COLO668 (cell line): ENCODE data around the gene KLHL13.
A peak's percentile ranks its signal among the peaks of the same experiment; 100 is the strongest.
"Not testable (repeated sequence)": the region's sequence is repeated elsewhere in the genome, so short reads cannot be mapped to it uniquely, and the experiment has no call there.

Experiments used
- DNase-seq: peaks from one replicate; lab custom pipeline; 2025; ENCODE audit not compliant: unreplicated experiment; lab: John Stamatoyannopoulos, UW

Gene KLHL13

DNA sequence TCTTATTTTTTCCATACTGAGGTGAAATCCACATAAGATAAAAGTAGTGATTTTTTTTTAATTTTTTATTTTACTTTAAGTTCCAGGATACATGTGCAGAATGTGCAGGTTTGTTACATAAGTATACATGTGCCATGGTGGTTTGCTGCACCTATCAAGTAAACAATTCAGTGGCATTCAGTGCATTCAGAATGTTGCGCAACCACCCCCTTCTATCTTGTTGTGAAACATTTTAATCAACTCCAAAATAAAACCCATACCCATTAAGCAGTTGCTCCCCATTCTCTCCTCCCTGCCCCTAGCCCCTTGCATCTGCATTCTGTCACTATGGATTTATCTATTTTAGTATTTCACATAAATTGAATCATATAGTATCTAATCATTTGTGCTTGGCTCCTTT is 121.2 kb downstream of the KLHL13 start:
- DNase-seq: no peak

DNA sequence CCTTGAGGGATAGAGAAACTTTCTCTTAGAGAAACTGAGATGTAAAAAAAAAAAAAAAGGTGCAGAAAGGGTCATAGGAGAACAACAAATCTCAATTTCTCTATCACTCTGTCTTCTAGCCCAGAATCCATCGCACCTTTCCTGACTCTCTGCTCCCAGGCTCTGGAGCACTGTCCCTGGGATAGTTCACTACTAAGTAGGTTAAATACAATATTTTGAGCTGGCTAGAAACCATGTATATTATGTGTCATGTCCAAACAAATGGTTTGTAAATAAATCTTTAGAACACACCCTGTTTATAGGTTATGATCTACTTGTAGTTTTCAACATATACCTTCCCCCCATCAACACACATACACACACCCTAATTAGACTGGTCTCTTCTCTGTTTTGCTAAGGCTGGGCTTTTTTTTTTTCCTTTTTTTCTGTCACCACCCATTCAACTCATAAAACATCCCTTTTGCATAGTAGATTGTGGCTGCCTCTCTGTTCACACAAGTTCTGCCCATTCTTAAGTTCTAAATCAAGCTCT is 124.4 kb downstream of the KLHL13 start:
- no peak for DNase-seq

DNA sequence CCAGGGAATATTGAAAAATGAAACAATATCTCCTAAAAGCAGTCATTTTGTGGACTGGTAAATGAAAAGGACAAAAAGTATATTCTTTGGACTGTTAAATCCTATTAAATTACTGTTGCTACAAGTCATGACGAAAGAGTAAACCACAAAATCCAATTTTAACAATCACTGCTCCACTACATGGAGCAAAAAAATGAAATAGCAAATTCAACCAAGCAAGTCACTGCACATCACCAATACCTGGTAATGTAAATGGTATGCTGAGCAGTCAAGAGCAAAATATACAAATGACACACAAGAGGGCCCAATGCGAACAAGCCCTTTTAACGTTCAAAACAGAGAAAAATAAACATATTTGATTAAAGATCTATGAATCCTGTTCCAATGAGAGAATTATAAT is 126.2 kb downstream of the KLHL13 start:
- no peak for DNase-seq

DNA sequence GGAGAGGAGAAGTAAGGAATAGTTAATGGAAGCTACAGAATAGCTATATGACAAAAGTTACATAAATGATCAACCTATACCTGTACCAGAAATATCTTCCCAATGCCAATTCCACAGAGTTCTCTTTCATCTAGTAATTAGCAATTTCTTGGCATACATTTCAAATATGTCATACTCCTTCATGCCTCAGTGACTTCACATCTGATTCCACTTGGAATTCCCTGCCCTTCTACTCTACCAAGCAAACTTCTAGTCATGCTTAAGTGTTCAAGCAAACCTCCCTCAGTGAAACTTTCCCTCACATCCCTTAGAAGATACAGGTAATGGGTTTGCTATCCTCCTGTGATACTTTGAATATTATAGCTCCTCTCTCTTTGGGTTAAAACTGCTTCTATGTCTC is 127.1 kb downstream of the KLHL13 start:
- DNase-seq: no peak

DNA sequence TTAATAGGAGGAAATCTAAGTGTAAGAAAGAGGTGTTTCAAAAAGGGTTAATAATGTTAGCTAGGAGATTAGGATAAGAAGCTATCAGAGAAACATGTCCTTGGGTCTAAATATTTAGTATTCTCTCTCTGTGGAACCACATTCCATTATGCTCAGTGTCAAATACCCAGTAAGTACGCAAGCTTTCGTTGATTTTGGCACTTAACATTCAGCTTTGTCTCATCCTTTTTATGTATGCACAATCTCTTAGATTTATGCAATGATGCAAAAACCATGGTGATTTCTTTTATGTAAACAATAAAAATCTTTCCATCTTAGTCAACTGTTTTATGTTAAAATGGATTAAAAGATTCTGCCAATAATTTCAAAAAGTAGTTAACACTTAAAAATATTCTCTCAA is 129.2 kb downstream of the KLHL13 start:
- DNase-seq: no peak

DNA sequence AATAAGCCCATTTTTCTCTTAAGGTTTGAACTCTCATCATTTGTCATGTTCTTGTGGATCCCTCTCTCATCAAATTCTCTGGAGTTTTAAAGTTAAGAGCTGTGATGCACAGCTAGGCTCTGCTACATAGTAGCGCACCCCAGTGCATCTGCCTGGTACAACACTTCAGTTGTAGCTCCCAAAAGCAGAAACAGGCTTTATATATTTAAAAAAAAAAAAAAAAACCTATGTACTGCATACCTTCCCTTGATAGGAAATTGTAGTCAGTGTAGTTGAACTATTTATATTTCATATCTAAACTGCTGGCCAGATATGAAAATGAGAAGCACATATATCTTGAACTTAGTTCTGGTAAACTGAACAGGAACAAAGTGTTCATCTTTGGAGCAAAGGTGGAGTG is 131.4 kb downstream of the KLHL13 start:
- DNase-seq: peak; percentile 3

DNA sequence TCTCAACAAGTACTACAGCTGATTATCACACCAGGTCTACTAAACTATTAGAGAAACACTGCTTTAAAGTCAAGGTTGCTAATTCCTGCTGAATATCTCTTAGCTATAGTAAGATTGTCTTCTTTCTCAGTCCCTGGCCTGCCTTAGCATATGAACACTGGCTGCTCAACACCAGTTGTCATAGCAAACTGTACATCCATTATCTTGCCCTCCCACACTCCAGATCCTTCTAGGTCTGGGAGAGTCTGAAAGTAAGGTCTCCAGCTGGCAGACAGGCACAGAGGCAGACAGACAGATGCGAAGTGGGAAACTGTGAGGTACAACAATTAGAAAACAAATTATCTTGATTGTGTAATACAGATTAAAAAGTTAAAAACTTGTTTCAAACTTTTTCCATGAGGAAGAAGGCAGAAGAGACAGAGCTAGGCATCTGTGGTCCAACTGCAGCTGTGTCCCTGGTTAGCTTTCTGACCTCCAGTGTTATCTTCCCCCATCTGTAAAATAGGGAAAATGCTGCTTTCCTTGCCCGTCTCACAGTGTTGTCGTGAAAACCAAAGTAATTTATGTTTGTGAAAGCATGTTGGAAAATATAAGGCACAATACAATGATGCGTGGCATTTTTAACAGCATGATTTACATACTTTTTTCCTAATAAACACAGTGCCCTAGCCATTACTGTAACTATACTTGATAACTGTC is 133.8 kb downstream of the KLHL13 start:
- DNase-seq: no peak

DNA sequence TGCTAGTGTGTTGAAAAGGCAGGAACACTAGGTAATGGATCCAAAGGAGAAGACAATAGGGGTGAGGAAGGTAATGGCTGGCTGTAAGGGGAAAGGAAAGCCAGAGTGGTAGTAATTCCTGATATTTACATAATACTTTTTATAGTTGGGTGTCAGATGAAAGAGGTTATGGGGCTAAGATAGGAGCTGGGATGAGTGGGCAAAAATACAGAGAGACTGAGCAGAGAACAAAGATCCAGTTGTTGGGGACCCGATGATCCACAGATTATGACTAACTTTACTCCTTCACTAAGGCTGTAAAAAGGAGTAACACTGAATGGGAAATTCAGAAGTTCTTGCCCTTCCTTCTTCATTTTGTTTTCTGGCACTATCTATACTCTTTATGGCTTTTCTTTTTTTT is 138.2 kb downstream of the KLHL13 start:
- no peak for DNase-seq

DNA sequence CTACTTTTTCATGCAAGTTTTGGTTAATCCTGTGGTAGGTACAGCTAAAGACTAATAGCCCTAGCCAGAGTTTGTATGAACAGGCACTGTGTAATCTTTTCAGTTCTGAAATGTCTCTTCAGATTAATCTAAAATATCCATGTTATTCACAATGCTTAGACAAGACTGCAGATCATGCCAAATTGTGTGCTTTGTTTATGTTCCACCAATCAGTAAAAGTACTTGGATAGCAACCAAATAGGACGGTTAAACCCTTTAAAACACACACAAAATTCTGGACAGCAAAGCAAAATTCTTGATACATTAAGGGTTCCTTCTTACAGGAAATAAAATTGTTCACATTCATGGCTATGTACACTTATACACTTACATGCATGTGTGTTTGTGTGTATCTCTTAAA is 139.1 kb downstream of the KLHL13 start:
- no peak for DNase-seq

DNA sequence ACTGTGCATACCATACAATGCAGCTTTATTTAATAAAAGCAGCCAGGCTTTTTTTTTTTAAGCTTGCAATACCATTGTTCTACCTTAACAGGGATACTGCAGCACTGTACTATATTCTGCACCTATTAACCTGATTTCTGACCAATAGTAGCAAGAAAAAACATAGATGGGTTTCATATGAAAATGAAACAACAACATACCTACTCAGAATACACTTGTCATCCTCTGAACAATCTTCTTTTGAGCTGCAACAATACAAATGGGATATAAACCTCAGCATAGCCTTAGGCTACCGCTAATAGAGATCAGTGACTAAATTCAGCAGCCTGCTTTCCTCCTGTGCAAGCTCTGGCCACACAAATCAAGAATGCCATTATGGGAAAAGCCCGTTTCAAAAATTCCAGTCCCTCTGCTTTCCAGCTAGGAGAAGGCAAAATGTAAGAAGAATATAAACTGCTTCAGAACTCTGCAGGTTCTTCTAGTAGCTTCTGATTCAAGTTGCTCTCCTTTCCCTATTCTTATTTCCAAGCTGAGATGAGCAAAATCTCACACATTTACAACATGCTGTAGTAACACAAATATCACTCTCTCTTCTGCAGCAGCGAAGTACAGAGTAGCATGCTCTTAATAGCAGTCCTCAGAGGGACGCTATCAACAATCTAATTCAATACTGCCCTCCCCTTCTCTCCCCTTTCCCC is 143.4 kb downstream of the KLHL13 start:
- no peak for DNase-seq

DNA sequence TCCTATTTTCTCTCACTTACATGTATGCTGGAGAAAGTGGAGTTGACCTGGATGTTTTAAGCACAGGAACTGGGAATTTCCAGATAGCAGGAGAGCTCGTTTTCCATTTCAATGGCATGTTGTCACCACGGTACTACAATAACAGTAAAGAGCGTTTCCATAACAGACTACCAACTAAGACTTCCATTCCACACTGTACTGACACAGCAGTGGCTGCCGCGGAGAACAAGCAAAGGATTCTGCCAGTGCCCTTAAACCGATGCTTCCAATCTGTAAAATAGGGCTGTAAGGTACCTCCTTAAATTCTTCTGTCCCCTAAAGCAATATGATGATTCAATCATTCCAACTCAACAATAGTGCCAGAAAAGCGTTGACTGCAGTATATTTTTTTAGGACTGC is 143.9 kb downstream of the KLHL13 start:
- DNase-seq: peak; percentile 42

DNA sequence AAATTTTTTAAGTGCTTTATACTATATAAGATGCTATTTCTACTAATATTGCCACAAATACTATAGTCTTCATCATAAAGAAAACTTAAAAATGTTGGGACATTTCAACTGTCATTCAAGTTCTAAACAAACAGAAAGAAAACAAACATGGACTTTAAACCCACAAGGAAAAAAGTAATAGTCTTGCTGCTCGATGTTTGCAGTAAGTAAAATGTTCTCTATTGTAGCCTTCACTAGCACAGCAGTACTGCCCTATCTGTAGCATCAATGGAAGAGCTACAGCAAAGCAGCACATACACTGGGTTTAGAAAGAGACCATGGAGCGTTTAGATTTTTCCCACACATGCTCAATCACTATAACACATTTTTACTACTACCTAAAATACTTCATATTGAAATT is 146.8 kb downstream of the KLHL13 start:
- DNase-seq: no peak

DNA sequence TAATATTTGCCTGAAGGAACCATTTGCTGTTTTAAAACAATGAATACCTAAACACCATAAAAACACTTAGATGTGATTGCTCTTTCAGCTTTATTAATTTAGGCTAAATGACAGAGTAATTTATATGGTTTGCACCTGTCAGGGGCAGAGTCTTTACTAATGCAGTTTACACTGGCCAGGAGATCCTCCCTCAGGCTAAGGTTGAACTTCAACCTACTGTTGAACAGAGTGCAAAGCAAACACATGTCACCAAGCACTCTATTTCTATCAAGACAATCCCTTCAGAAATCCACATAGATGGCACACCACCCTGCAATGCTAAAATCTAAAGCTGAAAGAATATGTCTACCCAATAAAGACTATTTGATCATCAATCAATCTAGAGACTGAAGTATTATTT is 147.3 kb downstream of the KLHL13 start:
- DNase-seq: peak; percentile 38

DNA sequence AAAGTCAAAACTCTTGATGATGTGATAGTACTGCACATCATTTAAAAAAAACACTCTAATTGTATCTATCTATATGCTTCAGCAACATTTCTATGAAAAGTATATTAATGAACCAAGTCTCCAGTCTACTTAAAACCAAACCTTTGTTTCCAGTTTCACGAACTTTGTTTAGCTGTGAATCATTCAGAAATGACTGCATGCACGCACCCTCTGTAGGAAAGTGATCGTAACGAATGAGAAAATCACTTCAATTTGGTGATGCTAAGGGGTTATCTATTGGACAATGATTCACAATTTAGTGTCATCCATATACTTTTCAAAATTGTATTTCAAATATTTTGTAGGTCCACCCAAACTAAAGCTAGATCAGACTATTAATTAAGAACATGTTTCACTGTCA is 157.6 kb downstream of the KLHL13 start:
- DNase-seq: no peak

DNA sequence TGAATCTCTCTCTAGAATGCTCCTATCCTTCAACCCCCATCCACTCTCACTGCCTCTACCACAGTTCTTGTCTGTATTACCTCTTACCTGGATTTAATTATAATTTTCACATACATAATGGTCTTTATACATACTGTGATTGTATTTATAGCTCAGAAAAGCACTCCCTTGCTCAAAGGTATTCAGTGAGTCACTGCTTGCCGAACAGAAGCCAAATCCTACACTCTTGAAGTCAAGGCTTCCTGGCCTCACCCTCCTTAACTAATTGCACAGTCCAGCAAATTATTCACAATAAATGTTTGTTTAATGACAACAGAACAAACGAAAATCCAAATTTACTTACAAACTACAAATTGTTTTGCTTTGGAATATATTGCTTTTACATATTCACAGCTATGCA is 159.5 kb downstream of the KLHL13 start:
- no peak for DNase-seq

DNA sequence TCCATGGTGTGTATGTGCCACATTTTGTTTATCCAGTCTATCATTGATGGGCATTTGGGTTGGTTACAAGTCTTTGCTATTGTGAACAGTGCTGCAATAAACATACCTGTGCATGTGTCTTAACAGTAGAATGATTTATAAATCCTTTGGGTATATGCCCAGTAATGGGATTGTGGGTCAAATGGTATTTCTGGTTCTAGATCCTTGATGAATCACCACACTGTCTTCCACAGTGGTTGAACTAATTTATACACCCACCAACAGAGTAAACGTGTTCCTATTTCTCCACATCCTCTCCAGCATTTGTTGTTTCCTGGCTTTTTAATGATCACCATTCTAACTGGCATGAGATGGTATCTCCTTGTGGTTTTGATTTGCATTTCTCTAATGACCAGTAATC is 177.3 kb downstream of the KLHL13 start:
- not testable (repeated sequence) for DNase-seq

DNA sequence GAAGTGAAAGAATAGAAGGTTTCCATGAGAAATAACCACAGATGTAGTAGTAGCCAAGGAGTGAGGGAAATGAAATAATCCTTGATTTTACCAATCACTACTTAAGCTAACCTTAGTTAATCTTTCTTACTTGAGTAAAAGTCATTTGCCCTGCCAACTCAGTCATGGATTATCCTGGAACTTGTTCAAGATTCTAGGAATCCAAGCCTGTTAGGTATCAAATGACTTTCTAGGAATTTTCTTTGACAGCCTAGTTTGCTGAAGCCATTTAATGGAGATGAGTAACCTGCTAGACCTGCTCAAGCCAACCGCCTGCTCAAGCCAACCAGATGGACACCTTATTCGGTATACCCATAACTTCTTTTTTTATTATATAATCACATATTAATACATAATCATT is 180.5 kb downstream of the KLHL13 start:
- DNase-seq: no peak

DNA sequence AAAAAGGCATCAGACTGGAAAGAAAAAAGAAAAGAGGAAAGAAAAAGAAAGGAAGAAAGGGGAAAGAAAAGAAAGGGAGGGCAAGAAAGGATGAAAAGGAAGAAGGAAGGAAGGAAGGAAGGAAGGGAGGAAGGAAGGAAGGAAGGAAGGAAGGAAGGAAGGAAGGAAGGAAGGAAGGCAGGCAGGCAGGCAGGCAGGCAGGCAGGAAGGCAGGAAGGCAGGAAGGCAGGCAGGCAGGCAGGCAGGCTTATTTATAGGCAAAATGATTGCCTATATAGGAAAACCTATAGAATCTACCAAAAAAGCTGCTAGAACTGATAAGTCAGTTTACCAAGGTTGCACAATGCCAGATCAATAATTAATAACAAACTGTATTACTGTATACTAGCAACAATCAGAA is 186.5 kb downstream of the KLHL13 start:
- not testable (repeated sequence) for DNase-seq

DNA sequence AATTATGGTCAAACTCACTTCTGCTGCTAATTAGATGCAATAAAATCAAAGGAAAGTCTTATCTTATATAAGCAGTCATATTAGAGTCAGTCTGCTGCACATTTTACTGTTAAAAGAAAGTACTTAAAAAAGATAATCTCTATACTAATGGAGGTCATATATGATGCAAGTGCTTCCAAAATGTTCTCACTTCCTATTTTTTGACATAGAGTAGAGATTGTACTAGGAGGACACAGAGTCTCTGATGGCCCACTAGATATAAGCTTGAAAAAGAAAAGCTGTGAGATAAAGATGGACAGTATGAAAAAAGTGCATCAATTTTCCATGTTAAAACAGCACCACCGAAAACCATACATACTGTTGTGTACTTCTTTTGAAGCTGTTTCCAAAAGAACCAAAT is 196.9 kb downstream of the KLHL13 start:
- DNase-seq: no peak

DNA sequence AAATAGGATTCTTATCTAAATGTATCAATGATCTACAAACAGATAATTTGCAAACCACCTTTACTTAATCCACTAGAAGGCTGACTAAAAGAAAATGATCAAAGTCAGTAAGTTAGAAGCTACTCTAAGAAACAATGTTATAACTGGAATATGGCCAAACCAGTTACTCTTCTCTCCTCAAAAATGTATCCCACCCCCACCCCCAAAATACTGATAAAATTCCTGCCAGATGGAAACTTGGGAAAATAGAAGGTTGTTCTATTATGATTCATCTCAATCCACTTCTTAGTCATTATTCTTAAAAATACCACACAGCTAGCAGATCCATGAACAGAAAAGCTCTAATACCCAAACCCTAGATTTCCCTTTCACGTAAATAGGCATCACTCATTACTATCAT is 206.4 kb downstream of the KLHL13 start:
- DNase-seq: no peak

DNA sequence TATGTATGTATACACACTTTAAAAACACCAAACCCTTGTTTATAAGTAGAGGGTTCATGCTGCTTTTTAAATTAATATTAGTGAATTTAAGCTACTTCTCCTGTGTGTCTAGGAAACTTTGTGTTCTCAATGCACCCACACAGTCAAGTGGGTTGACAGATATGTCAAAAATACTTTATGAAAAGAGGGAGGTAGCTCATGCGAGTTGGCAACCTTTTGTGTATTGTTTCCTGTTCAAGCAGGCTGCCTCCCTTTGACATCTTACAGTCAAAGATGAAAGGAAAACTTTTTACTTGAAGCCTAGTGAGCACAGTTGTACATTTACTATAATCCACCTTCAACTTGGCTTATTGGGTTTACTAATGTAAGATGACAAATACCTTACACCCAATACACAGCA is 218.4 kb downstream of the KLHL13 start:
- DNase-seq: no peak

DNA sequence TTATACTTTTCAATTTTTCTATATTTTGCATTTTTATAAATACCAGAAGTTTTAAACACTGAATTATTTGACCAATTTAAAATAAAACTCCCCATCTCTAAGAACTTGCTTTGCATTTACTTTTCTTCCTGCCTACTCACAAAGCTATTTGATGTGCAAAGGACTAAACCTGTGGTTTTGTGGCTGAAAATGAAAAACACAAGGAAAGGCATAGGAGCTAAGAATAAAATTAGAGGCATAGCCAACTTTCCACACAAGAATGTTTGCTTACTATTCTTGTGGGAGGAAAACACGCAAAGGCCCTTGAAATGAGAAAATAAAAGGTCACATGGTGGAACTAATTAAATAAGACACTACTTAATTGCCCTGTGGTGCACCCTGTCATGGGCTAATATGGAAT is 221.2 kb downstream of the KLHL13 start:
- no peak for DNase-seq

DNA sequence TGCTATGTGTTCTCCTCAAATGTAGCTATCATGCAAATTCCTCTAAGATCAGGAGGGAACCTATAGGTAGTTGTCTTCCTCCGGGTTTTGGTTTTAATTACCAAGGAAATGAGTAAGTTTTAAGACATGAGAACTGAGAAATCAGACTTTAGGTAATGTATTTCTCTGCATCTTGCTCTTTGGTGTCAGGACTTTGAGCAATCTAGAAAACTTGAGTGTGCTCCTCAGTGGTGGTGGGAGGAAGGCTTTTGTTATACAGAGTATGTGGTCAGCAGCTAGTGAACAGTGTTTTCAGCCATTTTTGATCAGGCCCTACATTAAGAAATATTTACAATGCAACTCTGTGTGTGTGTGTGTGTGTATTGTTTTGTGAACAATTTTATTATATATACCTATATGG is 224.1 kb downstream of the KLHL13 start:
- no peak for DNase-seq
